ENCODE data around the gene PCDH15. TPM values are rescaled to one million over a fixed set of nuclear protein-coding genes. Genes with fewer than 3 reads are reported as not detected.
A peak's percentile ranks its signal among the peaks of the same experiment; 100 is the strongest.

PCDH15 gene
- total RNA-seq, 4 donors from 2014 or later = not detected

- intact Hi-C loops (cut with DNase I) = no loop called here
- no peak for DNase-seq
- H3K9me3 ChIP-seq = no peaks in the 10 kb centered on the region
- no peak overlapping the region for H3K27ac ChIP-seq
- no peak overlapping the region for H3K4me3 ChIP-seq
- H3K4me1 ChIP-seq = no peaks in the 10 kb centered on the region
- TF ChIP-seq CTCF (IDR thresholded peaks at IDR 0.05) = no peak
- no peak for TF ChIP-seq POLR2A (IDR thresholded peaks at IDR 0.05)
- H3K36me3 ChIP-seq = no peaks in the 10 kb centered on the region
- 33 to 60% methylated on average over 1 to 2 of the region's 3 CpGs for WGBS, 2 donors
- H3K27me3 ChIP-seq = no peaks in the 10 kb centered on the region
Observed at GRCh38 chr10:54009672-54010071, 791.4 kb downstream of the PCDH15 start.

- no peak overlapping the region for H3K27ac ChIP-seq
- H3K4me3 ChIP-seq = no peak overlapping the region
- no peaks in the 10 kb centered on the region for H3K27me3 ChIP-seq
- intact Hi-C loops (cut with DNase I) = no loop called here
- WGBS, 2 donors = 82 to 88% methylated on average over 1 of the region's 1 CpG
- no peaks in the 10 kb centered on the region for H3K36me3 ChIP-seq
- DNase-seq = no peak
- no peak for TF ChIP-seq POLR2A (IDR thresholded peaks at IDR 0.05)
- no peak for TF ChIP-seq CTCF (IDR thresholded peaks at IDR 0.05)
- H3K9me3 ChIP-seq = no peaks in the 10 kb centered on the region
- no peaks in the 10 kb centered on the region for H3K4me1 ChIP-seq
Observed at GRCh38 chr10:54002077-54002476, 799.0 kb downstream of the PCDH15 start.

- H3K9me3 ChIP-seq = no peaks in the 10 kb centered on the region
- no peaks in the 10 kb centered on the region for H3K4me1 ChIP-seq
- WGBS, 2 donors = 38 to 44% methylated on average over 2 of the region's 2 CpGs
- intact Hi-C loops (cut with DNase I) = no loop called here
- DNase-seq = no peak
- peak in 1 of 6 experiments; percentile 8 for TF ChIP-seq CTCF (IDR thresholded peaks at IDR 0.05)
- TF ChIP-seq POLR2A (IDR thresholded peaks at IDR 0.05) = no peak
- H3K4me3 ChIP-seq = no peak overlapping the region
- no peak overlapping the region for H3K27ac ChIP-seq
- H3K36me3 ChIP-seq = no peaks in the 10 kb centered on the region
- H3K27me3 ChIP-seq = no peaks in the 10 kb centered on the region
Observed at GRCh38 chr10:53997953-53998352, 803.1 kb downstream of the PCDH15 start.

GRCh38 chr10:53990799-53991238 lies 810.2 kb downstream of the PCDH15 start:
- Histone ChIP-seq H3K36me3 (no peaks in the 10 kb centered on the region), H3K4me3 (no peak overlapping the region), H3K27me3 (no peaks in the 10 kb centered on the region), H3K9me3 (peaks cover 0 to 4% (median 0%) of the 10 kb centered on the region in 3 donors), H3K27ac (no peak overlapping the region), H3K4me1 (no peaks in the 10 kb centered on the region)
- WGBS, 2 donors = 100% methylated on average over 1 of the region's 28 CpGs; no CpG with 5 or more reads in 1 of the 2 donors
- intact Hi-C loops (cut with DNase I) = no loop called here
- TF ChIP-seq POLR2A (IDR thresholded peaks at IDR 0.05) (no peak), CTCF (IDR thresholded peaks at IDR 0.05) (no peak)
- no peak for DNase-seq

- TF ChIP-seq POLR2A (IDR thresholded peaks at IDR 0.05) (no peak), CTCF (IDR thresholded peaks at IDR 0.05) (no peak)
- intact Hi-C loops (cut with DNase I) = no loop called here
- 34 to 35% methylated on average over 3 of the region's 3 CpGs for WGBS, 2 donors
- Histone ChIP-seq H3K9me3 (no peaks in the 10 kb centered on the region), H3K27ac (no peak overlapping the region), H3K4me3 (no peak overlapping the region), H3K4me1 (no peaks in the 10 kb centered on the region), H3K36me3 (no peaks in the 10 kb centered on the region), H3K27me3 (no peaks in the 10 kb centered on the region)
- DNase-seq = no peak
Observed at GRCh38 chr10:53983431-53983830, 817.6 kb downstream of the PCDH15 start.

Measured in esophagus squamous epithelium (tissue), 5 donors.